HG03039 (cell line): Measurements from ENCODE around the gene HSPB2.

Experiments used
- ATAC-seq: cut with Tn5 transposase; IDR thresholded peaks from one replicate; pipeline ENCODE4 v1.9.1; 2021; ENCODE audit warnings: mild to moderate bottlenecking, moderate library complexity; ENCODE audit not compliant: unreplicated experiment

Gene HSPB2

DNA sequence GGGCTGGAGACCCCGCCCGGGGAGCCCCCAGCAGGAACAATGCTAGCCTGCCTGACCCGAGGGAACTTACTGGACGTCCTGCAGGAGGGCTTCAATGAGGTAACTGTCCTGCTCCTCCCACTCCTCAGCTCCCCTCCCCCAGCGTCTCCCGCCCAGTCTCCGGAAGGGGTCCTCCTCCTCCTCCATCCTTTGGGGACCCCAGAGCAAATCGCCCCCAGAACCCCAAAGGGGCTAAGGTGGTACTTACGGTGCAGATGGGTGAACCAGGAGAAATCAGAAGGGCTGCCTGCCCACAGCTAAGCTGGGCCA lies 24.9 kb downstream of the HSPB2 start:
- no peak for ATAC-seq

DNA sequence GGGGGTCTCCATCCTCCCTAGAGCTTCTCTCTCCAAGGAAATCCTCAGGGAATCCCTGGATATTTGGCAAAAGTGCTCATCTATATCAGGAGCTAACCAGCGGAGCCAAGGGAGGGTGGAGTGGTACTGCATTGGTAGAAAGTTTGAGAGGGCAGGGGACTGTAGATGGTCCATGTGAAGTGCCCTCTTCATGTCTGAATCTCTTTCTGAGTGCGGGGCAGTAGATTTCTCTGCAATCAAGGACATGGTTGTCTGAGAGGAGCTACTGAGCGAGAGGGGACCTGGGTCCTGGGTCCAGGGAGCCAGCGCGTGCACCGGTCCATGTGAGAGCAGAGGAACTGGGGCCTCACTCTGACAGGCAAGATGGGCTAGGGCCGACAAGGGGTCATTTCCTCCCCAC lies 25.3 kb downstream of the HSPB2 start:
- ATAC-seq: no peak

DNA sequence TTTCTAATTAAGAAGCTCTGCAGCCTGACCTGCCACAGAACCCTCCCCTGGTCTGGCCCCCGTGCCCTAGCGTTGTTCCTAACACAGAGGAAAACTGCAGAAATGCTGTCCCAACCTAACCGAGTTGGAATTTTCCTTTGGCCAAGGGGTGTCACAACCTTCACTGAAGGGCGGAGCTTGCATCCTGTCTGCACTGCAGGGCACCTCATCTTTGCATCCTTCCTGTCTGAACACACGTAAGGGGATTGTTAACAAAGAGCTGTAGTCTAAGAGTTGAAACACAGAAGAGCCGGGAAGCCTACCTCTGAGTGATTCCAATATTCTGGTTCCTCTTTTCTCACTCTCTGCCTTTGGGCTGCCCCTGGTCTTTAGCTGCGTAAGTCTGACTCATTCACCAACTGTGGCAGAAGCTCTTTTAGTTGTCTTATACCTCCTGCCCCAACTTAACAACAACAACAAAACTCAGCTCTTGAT lies 26.2 kb downstream of the HSPB2 start:
- ATAC-seq: peak; percentile 88

DNA sequence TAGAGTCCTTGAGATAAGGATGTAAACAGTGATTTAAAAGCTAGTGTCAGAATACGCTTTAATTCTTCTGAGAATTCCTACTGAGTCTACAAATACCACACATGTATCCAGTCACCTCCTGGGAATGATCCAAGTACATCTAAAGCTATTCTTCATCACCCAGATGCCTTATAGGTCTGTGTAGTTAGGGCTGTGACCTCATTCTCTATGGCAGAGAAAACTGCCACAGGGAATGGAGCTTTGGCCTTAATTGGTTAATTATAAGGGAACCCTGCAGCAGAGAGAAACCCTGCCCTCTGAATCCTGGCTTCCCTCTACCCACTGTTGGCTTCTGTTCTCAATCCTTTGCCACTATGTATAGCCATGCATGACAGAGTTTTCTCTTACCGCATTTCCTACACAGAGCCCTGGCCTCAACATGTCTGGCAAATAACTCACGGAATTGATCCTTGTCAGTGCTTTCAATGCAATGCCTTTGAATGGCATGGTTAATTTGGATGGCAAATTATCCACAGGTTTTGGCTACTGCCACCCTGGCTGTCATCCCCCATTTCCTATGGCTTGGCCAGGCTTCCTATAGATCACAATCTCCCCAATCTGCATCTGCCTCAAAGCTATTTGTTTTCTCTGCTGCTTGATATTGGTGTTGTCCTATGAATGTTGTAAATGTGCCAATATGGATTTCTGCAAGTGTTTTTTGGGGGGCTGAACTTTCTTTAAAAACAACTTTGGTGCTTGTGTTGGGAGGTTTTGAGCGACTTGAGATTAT lies 27.5 kb downstream of the HSPB2 start:
- no peak for ATAC-seq

DNA sequence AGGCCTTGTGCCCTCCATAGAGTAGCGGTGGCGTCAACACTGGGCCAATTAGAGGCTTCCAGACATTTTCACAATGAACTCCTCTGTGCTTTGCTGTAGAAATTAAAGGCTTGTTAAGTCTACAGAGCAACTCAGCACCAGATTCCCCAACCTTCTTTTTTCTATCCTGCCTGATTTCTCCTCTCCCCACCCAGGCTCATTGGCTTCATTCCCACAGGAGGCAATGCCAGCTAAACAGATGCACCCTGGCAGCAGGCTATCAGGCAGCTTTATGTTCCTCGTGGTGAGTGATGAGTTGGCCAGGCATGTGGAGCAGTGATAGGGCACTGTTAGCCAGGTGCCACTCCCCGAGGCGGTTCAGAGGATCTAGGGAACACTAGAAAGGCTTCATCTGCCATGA lies 29.4 kb downstream of the HSPB2 start:
- ATAC-seq: no peak

DNA sequence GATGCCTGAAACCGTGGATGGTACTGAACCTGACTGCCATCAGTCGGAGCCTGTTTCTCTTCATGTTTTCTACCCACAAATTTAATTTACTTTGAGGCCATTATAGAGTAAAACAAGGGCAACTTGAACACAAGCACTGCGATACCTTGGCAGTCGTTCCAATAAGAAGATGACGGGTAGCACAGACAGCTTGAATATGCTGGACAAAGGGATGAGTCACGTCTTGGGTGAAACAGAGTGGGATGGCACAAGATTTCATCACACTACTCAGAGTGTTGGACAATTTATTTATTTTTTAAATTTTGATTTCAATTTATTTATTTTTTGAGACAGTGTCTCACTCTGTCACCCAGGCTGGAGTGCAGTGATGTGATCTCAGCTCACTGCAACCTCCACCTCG lies 30.3 kb downstream of the HSPB2 start:
- ATAC-seq: no peak

DNA sequence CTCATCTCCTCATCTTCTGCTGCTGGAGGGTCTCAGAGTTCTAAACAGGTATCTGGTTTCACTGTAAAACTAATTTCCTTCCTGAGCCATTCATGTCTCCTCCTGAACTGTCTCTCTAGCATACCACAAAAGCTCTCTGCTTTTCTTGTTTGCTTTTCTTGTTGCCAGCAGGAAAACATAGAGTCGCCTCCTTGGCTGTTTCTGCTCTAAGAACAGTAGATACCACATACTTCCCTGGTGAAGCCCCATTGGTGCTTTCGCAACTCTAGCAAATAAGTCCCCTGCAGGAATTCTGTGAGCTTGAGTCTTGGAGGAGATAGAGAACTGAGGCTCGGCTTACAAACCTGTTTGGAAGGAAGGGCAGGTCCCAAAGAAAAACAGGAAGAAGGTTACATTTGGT lies 31.6 kb downstream of the HSPB2 start:
- no peak for ATAC-seq

DNA sequence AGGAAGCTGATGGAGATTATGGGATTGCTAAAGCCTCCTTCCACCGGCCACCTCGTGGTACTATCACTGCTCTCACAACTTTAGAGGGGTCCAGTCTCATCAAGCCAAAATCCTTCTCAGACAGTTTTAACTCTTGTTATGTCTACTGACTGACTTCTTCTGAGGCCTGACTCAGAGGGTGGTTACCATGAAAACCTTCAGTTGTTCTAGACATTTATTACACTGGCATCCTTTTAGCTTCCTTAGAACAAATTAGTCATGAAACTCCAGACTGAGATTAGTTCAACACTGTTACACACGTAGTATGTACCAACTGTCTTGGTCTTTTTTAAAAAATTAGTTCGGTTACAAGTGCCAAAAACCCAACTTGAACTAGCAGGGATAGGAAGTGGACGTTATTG lies 32.1 kb downstream of the HSPB2 start:
- ATAC-seq: no peak

DNA sequence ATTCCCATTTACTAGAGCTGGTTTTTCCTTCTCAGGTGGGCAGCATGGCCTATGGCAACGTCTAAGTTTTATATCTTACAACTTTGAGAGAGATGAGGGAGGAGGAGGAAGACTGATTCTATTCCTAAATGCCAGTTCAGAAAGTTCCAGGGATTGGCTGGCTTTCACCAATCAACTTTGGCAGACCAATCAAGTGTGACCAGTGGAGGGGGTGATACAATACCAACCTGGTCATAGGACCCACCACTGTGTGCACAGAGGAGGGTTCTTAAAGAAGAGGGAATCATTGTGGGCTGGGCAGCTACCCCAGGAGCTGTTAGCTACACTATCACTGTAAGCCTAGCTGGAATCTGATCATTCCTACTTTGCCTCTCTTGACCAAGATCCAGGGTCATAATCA lies 32.7 kb downstream of the HSPB2 start:
- ATAC-seq: no peak

DNA sequence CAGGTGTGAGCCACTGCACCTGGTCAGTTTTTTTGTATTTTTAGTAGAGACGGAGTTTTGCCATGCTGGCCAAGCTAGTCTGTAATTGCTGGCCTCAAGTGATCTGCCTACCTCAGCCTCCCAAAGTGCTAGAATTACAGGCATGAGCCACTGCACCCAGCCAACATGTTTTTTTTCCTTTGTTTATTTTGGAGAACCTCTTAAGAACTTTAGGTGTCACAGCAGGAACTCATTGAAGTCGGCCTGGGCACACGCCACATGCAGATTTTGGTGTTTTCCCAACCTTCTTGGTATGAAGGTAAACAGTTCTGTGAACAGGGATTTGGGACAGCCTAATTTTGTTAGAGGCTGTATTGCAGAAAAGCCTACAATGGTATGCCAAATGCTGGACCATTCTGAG lies 34.0 kb downstream of the HSPB2 start:
- ATAC-seq: no peak

DNA sequence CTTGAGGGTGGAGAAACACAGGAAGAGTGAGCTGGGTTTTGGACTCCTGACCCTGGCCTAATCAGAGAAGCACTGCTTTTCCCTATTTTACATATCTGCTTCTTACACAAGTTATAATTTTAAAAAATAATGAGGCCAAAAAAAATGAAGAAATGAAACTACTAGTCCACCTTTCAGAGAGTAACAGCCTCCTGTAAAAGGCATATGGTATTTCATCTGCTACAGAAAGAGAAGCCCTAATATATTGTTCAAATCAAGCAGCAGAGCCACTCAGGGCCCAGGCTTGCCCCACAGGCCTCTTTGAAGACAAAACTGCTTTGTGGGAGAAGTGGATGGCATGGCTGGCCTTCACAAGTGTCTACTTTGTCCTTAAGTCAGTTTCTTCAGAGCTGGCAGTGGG lies 34.6 kb downstream of the HSPB2 start:
- no peak for ATAC-seq

DNA sequence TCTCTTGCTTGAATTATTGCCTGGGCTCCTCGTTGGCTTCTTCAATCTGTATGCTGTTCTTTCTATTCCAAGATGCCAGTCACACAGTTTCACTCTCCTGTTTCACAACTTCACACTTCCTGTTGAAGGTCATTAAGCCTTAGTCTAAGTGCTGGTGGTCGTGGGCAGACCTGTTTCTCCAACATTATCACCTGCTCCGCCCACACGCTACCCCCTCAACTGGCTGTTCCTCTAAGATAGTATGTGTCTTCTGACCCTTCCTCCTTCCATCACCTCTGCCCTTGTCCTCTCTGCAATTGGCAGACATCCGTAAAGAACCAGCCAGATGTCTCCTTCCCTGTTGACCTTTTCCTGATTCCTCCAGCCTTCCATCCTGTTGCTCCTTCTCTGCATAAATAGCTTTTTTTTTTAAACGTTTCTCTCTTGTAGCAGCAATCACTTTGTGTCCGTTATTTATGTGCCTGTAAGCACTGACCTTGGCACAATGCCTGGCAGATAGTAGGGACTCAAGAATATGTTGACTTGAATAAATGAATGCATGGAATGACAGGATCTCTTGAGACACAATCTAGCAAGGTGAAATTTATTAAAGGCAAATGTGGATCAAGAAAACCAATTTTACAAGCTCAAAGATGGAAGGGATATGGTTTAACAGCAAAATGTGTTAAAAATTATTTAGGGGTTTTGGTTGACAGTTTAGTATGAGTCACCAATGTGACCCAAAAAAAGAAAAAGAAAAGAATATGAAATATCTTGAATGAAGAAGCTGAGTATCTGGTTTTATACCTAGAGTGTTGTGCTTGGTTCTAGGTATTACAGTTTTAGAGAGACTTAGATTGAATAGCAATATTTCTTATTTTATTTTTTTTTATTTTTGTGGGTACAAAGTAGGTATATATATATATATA lies 37.2 kb downstream of the HSPB2 start:
- no peak for ATAC-seq

DNA sequence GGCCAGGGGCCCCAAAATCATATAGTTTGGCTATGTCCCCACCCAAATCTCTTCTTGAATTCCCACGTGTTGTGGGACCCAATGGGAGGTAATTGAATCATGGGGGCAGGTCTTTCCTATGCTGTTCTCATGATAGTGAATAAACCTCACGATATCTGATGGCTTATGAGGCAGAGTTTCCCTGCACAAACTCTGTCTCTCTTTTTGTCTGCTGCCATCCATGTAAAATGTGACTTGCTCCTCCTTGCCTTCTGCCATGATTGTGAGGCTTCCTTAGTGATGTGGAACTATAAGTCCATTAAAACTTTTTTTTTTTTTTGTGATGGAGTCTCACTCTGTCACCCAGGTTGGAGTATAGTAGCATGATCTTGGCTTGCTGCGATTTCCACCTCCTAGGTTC lies 39.0 kb downstream of the HSPB2 start:
- no peak for ATAC-seq

DNA sequence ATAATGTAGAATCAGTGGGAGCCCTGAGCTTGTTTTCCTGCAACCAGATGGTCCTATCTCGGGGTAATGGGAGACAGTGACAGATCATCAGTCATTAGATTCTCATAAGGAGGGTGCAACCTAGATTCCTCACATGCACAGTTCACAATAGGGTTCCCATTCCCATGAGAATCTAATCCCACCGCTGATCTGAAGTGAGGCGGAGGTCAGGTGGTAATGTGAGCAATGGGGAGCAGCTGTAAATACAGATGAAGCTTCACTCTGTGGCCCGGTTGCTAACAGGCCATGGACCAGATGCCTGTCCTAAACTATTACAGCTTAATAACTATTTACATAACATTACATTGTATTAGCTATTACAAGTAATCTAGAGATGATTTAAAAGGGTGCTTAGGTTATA lies 41.6 kb downstream of the HSPB2 start:
- ATAC-seq: no peak

DNA sequence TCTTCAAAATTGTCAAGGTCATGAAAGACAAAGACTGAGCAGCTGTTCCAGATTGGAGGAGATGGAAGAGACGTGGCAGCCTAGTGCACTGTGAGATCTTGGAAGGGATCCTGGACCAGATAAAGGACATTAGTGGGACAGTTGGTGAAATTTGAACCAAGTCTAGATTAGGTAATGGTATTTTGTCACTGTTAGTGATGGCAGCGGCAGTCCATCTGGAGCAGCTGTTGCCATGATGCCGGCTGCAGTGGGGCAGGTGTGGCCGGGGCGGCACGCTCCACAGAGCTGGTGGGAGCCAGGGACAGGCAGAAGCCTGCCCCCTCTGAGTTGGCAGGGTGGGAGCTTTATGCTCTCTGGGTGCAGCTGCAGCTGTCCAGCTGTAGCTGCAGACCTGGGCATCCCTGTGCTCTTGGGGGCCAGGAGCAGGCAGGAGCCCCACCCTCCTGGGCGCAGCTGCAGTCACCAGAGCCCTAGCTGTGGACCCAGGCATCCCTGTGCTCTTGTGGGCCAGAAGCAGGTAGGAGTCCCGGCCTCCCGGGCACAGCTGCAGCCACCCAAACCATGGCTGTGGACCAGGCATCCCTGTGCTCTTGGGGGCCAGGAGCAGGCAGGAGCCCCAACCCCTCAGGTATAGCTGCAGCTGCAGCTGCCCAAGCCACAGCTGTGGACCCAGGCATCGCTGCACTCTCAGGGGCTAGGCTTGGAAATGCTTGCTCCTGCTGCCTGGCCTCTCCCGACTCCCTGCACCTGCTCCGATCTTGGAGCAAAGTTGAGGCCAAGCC lies 45.3 kb downstream of the HSPB2 start:
- no peak for ATAC-seq

DNA sequence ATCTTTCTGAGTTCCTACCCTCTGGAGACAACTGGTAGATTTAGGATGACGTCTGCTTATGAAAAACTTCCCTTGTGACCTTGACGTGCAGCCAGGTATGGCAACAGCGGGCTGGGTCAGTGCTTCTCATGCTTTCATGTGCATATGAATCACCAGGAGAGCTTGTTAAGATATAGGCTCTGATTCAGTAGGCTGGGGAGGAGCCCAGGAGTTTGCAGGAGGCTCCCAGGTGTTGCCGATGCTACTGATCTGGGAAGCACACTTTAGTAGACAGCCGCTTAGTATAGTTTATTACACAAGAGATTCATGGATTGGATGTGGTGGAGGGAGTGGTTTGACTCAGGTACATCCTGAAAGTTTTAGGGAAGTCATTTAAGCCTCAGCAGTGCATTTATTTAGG lies 48.4 kb downstream of the HSPB2 start:
- ATAC-seq: no peak

DNA sequence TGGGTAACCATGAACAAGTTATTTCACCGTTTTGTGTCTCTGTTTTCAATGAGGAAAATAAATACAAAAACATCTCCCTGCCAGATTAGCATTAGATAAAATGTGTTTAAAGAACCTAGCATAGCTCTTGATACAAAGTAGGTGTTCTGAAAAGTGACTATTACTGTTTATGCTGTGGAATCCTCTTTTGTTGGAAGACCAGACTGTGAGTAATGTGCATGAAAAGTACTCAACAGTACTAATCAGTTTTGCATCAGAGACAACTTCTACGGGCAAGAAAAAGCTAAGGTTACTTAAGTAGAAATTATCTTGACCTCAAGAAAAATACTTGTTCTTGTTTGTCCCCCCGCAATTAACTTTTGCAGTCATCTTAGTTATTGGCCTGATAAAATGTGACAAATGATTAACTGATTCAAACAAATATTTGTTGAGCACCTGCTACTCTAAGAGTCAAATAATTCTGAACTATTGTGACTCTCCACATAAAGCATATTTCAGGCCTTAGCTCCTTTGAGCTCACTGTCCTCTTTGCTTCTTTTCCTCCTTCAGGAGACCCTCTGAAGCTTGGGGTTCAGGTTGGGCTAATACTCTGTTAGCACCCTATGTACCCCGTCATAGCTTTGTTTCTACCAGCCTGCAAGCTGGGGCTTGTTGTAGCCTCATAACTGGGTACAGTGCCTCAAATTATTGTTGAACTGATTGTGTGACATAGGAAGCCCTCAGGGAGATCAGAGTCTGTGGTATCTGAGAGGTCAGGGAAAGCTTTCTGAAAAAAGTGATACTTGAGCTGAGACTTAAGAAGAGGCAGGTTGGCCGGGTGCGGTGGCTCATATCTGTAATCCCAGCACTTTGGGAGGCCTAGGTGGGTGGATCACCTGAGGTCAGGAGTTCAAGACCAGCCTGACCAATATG lies 49.1 kb downstream of the HSPB2 start:
- no peak for ATAC-seq
